Breast epithelium (tissue), 4 donors: Measurements from ENCODE around the gene RALGPS1. TPM values are rescaled to one million over a fixed set of nuclear protein-coding genes. Genes with fewer than 3 reads are reported as not detected.
A peak's percentile ranks its signal among the peaks of the same experiment; 100 is the strongest.

Source experiments
- DNase-seq, 2 donors: peaks; one replicate each; pipeline ENCODE4 v3.0.0-alpha.2; 2019; ENCODE audit warnings: low spot score in 2 of 2
- H3K27ac ChIP-seq, 2 donors: fragments of 200-600 bp; sonication (generic) in 1 of 2; one replicate each; pipeline ENCODE4 v1.5.1; 2016 to 2019; ENCODE audit warnings: mild to moderate bottlenecking in 1 of 2
- H3K27me3 ChIP-seq, 2 donors: fragments of 200-600 bp; sonication (generic) in 1 of 2; one replicate each; pipeline versions ENCODE4 v1.5.1 to v1.6.0; 2017 to 2019; ENCODE audit warnings: control low read depth in 1 of 2, mild to moderate bottlenecking in 1 of 2
- H3K36me3 ChIP-seq: fragments of 200-600 bp; one replicate; pipeline ENCODE4 v1.5.1; 2019
- H3K4me1 ChIP-seq, 2 donors: fragments of 200-600 bp; sonication (generic); one replicate each; pipeline ENCODE4 v1.5.1; 2016 to 2019; ENCODE audit warnings: control low read depth in 1 of 2
- H3K4me3 ChIP-seq, 3 donors: fragments of 200-600 bp; sonication (generic); 1 replicate in 2 of 3; 2 replicates in 1 of 3; pipeline ENCODE4 v1.5.1; 2016 to 2019; ENCODE audit warnings: mild to moderate bottlenecking in 3 of 3, moderate library complexity in 2 of 3
- H3K9me3 ChIP-seq, 2 donors: fragments of 200-600 bp; sonication (generic) in 1 of 2; one replicate each; pipeline ENCODE4 v1.5.1; 2016 to 2019; ENCODE audit warnings: control low read depth in 1 of 2
- CTCF ChIP-seq, 3 donors: fragments of 450-650 bp; IDR thresholded peaks; one replicate each; pipeline ENCODE4 v1.5.1; 2016 to 2017; ENCODE audit warnings: antibody characterized with exemption in 3 of 3, mild to moderate bottlenecking in 3 of 3, moderate library complexity in 3 of 3
- POLR2A ChIP-seq: fragments of 450-650 bp; IDR thresholded peaks from one replicate; pipeline ENCODE4 v1.6.1; 2016; ENCODE audit warnings: antibody characterized with exemption, mild to moderate bottlenecking, moderate library complexity
- POLR2AphosphoS5 ChIP-seq, 3 donors: sonication (generic); formaldehyde crosslinking; IDR thresholded peaks; one replicate each; pipeline ENCODE4 v1.6.1; 2017; ENCODE audit warnings: antibody characterized with exemption in 3 of 3
- intact Hi-C: fragments of 100-400 bp; cut with DNase I; formaldehyde crosslinking; loops from one replicate; pipeline ENCODE4 v1.15.1; 2023; ENCODE audit warnings: low total_unique reads
- total RNA-seq, 3 donors: library from RNA; depleted of rRNA; stranded (reverse); fragments of >200 nt; gene quantifications; one replicate each; pipeline ENCODE4 v1.1.0, GENCODE V29; 2016

RALGPS1 gene
- total RNA-seq, 3 donors from 2014 or later = 5.8 to 30.7 (median 15.1) TPM

DNA sequence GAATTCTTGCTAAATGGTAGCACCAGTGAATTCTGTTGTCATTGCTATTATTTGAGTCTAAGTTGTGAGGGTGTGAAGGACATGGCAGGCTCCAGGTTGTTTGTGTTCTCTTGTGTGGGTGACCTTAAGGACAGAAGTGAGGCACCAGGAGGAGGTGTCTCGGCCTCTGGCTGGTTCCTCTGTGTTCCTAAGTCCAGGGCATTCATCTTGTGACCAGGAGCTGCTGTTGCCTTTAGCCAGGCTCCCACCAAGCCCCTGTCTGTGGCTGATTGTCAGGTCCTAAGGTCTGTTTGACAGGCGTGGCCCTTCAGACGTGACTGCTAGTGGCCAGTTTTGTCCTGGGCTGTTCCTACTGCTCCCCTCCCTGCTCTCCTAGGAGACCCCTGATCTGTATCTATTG, 118.5 kb downstream of the RALGPS1 start:
- intact Hi-C loops = no loop called here
- TF ChIP-seq CTCF (IDR thresholded peaks at IDR 0.05) = no peak
- Histone ChIP-seq H3K4me1 (peaks cover 0 to 21% of the 10 kb centered on the region in 2 donors), H3K27me3 (no peaks in the 10 kb centered on the region), H3K9me3 (no peaks in the 10 kb centered on the region), H3K4me3 (no peak overlapping the region), H3K36me3 (no peaks in the 10 kb centered on the region), H3K27ac (no peak overlapping the region)
- no peak for DNase-seq

DNA sequence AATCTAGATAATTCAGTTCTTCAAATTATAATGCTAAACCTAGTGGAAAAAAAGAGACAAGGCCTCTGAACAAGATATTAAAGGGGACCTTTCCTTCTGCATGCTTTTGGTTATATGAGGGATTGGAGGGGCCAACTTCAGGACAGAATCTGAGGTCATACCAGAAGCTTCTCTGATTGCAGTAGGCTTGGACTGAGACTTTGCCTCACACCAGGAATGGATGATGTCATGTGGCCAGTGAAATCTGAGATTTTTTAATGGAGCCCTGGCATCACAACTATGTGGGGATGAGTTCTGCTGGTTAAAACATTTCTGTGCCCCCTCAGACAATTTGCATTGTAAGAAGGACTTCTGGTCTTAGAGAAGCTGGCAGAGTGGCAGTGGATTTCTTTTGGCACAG, 119.2 kb downstream of the RALGPS1 start:
- H3K9me3 ChIP-seq = no peaks in the 10 kb centered on the region
- no peak overlapping the region for H3K4me3 ChIP-seq
- H3K36me3 ChIP-seq = no peaks in the 10 kb centered on the region
- peaks cover 0 to 21% of the 10 kb centered on the region in 2 donors for H3K4me1 ChIP-seq
- H3K27ac ChIP-seq = peak overlapping the region in 1 of 2 donors; percentile 85
- H3K27me3 ChIP-seq = no peaks in the 10 kb centered on the region
- no peak for TF ChIP-seq POLR2A
- intact Hi-C loops = no loop called here
- DNase-seq = no peak

DNA sequence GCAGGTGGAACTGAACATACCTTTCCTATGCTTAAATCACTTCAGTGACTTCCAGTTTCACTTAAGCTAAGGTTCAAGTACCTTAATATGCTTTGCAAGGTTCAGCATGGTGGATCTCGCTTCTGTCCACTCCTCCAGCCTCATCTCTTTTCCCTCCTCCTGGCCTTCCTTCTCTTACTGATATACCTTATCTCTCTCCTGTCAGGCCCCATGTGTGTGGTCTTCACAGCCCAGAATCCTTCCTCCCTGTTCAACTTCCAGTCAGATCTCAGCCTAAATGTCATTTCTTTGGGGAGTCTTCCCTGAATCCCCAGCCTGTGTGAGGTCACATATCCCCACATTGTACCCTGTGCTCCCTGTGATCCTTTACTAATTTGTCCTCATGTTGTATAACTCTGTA, 120.1 kb downstream of the RALGPS1 start:
- intact Hi-C loops = no loop called here
- no peaks in the 10 kb centered on the region for H3K36me3 ChIP-seq
- peak overlapping the region; percentile 75 to 85 for H3K27ac ChIP-seq
- H3K9me3 ChIP-seq = no peaks in the 10 kb centered on the region
- H3K4me1 ChIP-seq = peaks cover 0 to 21% of the 10 kb centered on the region in 2 donors
- TF ChIP-seq CTCF (IDR thresholded peaks at IDR 0.05) = no peak
- no peak for TF ChIP-seq POLR2A
- TF ChIP-seq POLR2AphosphoS5 (IDR thresholded peaks at IDR 0.05) = no peak
- H3K27me3 ChIP-seq = no peaks in the 10 kb centered on the region
- DNase-seq = no peak
- H3K4me3 ChIP-seq = no peak overlapping the region

DNA sequence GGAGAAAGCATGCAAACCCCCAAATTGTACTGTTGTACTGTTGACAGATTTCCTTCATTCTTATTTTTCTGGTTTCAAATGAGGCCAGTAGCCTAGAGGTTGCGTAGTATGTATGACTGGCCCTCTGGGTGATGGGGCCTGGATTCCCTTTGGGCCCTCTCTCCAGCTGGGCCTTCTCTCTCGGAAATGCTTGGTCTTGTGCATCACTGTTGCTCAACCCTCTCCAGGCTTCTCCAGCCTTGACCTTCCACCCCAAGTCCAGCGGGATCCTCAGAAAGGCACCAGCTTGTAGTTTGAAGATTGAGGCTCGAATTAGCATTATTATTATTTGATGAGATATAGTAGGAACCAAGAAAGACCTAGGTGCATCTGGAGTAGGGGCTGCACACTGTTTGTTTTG, 120.8 kb downstream of the RALGPS1 start:
- intact Hi-C loops = no loop called here
- H3K4me3 ChIP-seq = no peak overlapping the region
- H3K36me3 ChIP-seq = no peaks in the 10 kb centered on the region
- H3K27ac ChIP-seq = peak overlapping the region; percentile 75 to 85
- peaks cover 0 to 21% of the 10 kb centered on the region in 2 donors for H3K4me1 ChIP-seq
- no peaks in the 10 kb centered on the region for H3K9me3 ChIP-seq
- TF ChIP-seq POLR2AphosphoS5 (IDR thresholded peaks at IDR 0.05) (peak in 1 of 3 donors; percentile 75), POLR2A (no peak)
- no peaks in the 10 kb centered on the region for H3K27me3 ChIP-seq
- DNase-seq = no peak

DNA sequence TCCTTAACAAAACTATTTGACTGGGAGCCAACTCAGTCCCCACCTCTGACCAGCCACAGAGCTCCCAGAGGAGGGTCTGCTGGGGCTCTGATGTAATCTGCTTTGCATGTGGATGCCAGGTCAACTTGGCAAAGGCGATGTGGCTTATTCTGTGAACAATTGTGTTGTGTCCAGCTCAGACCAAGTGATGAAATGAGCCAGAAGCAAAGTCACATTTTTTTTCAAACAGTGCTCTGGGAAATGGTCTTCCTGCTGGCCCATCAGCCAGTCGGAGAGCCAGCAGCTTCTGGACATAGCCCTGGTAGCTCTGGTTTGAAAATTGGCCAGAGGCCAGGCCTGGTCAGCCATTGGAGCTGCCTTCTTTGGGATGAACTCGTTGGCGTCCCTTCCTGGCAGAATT, 121.4 kb downstream of the RALGPS1 start:
- no peaks in the 10 kb centered on the region for H3K27me3 ChIP-seq
- no peak overlapping the region for H3K4me3 ChIP-seq
- no peaks in the 10 kb centered on the region for H3K36me3 ChIP-seq
- peak overlapping the region; percentile 75 to 85 for H3K27ac ChIP-seq
- peak in 1 of 2 donors; percentile 64 for DNase-seq
- intact Hi-C loops = no loop called here
- H3K9me3 ChIP-seq = no peaks in the 10 kb centered on the region
- TF ChIP-seq CTCF (IDR thresholded peaks at IDR 0.05) (no peak), POLR2A (no peak), POLR2AphosphoS5 (IDR thresholded peaks at IDR 0.05) (no peak)
- H3K4me1 ChIP-seq = peaks cover 0 to 21% of the 10 kb centered on the region in 2 donors

GRCh38 chr9:127036437-127036836, 121.9 kb downstream of the RALGPS1 start:
- intact Hi-C loops = no loop called here
- H3K27ac ChIP-seq = peak overlapping the region; percentile 75 to 85
- DNase-seq = no peak

More at GRCh38 chr9:127036437-127036836, 121.9 kb downstream of the RALGPS1 start:
- peaks cover 0 to 21% of the 10 kb centered on the region in 2 donors for H3K4me1 ChIP-seq
- no peaks in the 10 kb centered on the region for H3K36me3 ChIP-seq
- H3K4me3 ChIP-seq = no peak overlapping the region
- no peak for TF ChIP-seq POLR2A
- no peak for TF ChIP-seq POLR2AphosphoS5 (IDR thresholded peaks at IDR 0.05)
- no peak for TF ChIP-seq CTCF (IDR thresholded peaks at IDR 0.05)
- H3K27me3 ChIP-seq = no peaks in the 10 kb centered on the region
- H3K9me3 ChIP-seq = no peaks in the 10 kb centered on the region
